Thyroid gland (tissue), 4 donors: Measurements from ENCODE around the gene DIP2A.

Experiments used
- POLR2A ChIP-seq, 2 donors: fragments of 450-650 bp; IDR thresholded peaks; one replicate each; pipeline ENCODE4 v1.6.1; 2017; ENCODE audit warnings: antibody characterized with exemption in 2 of 2, mild to moderate bottlenecking in 2 of 2, moderate library complexity in 1 of 2
- TF ChIP-seq, protein P1 (sequence below), 6 experiments: fragments of 200-600 bp in 3 of 6; fragments of 450-650 bp in 3 of 6; sonication (generic) in 3 of 6; IDR thresholded peaks; one replicate each; pipeline ENCODE4 v1.5.1; 2016 to 2019; ENCODE audit warnings: antibody characterized with exemption in 6 of 6, mild to moderate bottlenecking in 2 of 6, inconsistent platforms in 1 of 6, moderate library complexity in 1 of 6

DNA sequence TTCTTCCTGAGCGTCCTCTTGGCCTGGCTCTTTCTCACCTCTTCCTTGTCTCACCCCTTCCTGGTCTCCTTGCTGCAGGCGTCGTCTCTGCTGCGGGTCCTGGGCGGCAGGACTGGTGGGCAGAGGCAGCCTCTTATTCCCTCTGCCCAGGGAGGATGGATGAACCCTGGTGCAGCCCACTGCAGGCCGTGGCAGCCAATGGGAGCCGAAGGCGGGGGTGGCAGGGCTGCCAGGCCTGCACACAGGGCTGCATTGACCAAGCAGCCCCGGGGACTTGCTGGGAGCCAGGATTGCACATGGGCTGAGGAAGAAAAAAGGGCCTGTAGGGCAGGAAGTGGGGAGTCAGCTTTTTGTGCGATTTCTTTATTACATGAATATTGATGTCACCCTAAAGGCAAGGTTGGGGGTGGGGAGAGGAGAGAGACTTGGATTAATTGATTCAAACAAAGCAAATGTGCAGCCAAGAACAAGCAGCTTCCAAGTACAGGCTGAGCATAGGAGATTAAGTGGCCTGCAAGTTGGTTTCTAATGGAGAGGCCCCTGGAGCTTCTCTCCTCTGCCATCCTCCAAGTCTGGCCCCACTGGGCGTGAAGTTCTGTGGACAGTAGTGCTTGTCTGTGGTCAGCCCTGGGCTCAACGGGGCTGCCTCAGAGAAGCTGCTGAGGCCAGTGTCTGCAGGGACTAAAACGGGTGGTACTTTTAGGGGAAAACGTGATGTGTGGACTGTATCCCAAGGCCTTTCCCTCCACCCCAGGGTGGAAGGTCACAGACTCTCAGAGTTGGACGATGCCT lies 146.5 kb downstream of the DIP2A start, which contains the start of gene S100B:
- TF ChIP-seq POLR2A (IDR thresholded peaks at IDR 0.05) = no peak
- TF ChIP-seq, protein P1, sequence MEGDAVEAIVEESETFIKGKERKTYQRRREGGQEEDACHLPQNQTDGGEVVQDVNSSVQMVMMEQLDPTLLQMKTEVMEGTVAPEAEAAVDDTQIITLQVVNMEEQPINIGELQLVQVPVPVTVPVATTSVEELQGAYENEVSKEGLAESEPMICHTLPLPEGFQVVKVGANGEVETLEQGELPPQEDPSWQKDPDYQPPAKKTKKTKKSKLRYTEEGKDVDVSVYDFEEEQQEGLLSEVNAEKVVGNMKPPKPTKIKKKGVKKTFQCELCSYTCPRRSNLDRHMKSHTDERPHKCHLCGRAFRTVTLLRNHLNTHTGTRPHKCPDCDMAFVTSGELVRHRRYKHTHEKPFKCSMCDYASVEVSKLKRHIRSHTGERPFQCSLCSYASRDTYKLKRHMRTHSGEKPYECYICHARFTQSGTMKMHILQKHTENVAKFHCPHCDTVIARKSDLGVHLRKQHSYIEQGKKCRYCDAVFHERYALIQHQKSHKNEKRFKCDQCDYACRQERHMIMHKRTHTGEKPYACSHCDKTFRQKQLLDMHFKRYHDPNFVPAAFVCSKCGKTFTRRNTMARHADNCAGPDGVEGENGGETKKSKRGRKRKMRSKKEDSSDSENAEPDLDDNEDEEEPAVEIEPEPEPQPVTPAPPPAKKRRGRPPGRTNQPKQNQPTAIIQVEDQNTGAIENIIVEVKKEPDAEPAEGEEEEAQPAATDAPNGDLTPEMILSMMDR (IDR thresholded peaks at IDR 0.05) = no peak
